Brain microvascular endothelial cell (primary cell): Measurements from ENCODE around the gene COPS2.
A peak's percentile ranks its signal among the peaks of the same experiment; 100 is the strongest.

ENCODE experiments used
- DNase-seq: peaks from one replicate; pipeline ENCODE4 v3.0.0-alpha.2; 2020
- H3K27ac ChIP-seq: fragments of 250-450 bp; sonication (Bioruptor Pico); 2 replicates; pipeline ENCODE4 v1.5.1; 2020; ENCODE audit warnings: mild to moderate bottlenecking, moderate library complexity
- H3K27me3 ChIP-seq: fragments of 250-450 bp; sonication (Bioruptor Pico); replicated peaks from 2 replicates; pipeline ENCODE4 v1.5.1; 2020; ENCODE audit warnings: mild to moderate bottlenecking
- H3K36me3 ChIP-seq: fragments of 250-450 bp; sonication (Bioruptor Pico); replicated peaks from 2 replicates; pipeline ENCODE4 v1.5.1; 2020; ENCODE audit warnings: mild to moderate bottlenecking
- H3K4me3 ChIP-seq: 2 replicates; pipeline ENCODE4 v1.5.1; 2011; ENCODE audit warnings: low read depth, mild to moderate bottlenecking, control low read depth, low read length, moderate library complexity
- CTCF ChIP-seq: IDR thresholded peaks from 2 replicates; pipeline ENCODE4 v1.5.1; 2011; ENCODE audit warnings: low read depth, mild to moderate bottlenecking, moderate library complexity, low read length, control low read depth, inconsistent platforms; ENCODE audit errors: missing control alignments
- in situ Hi-C: cut with HindIII; loops from 2 replicates; pipeline ENCODE4 v1.10.0; 2017; ENCODE audit warnings: low sequenced_read_pairs, low pct_ligation_motif_present

Gene COPS2

GRCh38 chr15:49152552-49153312 is 2.7 kb downstream of the COPS2 start:
- DNase-seq, result no peak
- no peak overlapping the region for H3K27ac ChIP-seq
- H3K4me3 ChIP-seq, result no peak overlapping the region
- H3K27me3 ChIP-seq, result no peaks in the 10 kb centered on the region
- in situ Hi-C loops, result no loop called here
- no peaks in the 10 kb centered on the region for H3K36me3 ChIP-seq
- no peak for TF ChIP-seq CTCF

GRCh38 chr15:49151831-49152230 is 3.6 kb downstream of the COPS2 start:
- Histone ChIP-seq H3K27me3 (no peaks in the 10 kb centered on the region), H3K36me3 (no peaks in the 10 kb centered on the region), H3K4me3 (no peak overlapping the region), H3K27ac (no peak overlapping the region)
- in situ Hi-C loops, result no loop called here
- DNase-seq, result no peak
- no peak for TF ChIP-seq CTCF

GRCh38 chr15:49148727-49149126 is 6.7 kb downstream of the COPS2 start:
- no peak for DNase-seq
- Histone ChIP-seq H3K4me3 (no peak overlapping the region), H3K27ac (no peak overlapping the region), H3K36me3 (peaks cover under 1% of the 10 kb centered on the region), H3K27me3 (no peaks in the 10 kb centered on the region)
- in situ Hi-C loops, result no loop called here
- TF ChIP-seq CTCF, result no peak

DNA sequence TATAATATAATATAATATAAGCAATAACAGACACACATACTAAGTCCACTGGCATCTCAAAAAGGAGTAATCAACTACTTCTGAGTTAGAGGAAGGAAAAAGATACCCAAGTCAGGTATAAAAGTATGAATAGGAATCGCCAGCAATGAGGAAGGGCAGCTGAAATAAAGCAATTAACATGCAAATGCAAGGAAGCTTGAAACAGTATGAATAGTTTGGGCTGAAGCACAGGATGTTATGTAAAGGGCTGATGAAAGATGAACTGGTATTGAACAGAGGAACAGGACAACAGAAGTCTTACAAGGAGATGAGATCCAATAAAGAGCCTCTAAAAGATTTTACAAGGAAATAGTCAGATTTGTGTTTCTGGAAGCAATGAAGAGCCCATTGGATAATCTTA is 7.1 kb downstream of the COPS2 start:
- in situ Hi-C loops, result no loop called here

DNA sequence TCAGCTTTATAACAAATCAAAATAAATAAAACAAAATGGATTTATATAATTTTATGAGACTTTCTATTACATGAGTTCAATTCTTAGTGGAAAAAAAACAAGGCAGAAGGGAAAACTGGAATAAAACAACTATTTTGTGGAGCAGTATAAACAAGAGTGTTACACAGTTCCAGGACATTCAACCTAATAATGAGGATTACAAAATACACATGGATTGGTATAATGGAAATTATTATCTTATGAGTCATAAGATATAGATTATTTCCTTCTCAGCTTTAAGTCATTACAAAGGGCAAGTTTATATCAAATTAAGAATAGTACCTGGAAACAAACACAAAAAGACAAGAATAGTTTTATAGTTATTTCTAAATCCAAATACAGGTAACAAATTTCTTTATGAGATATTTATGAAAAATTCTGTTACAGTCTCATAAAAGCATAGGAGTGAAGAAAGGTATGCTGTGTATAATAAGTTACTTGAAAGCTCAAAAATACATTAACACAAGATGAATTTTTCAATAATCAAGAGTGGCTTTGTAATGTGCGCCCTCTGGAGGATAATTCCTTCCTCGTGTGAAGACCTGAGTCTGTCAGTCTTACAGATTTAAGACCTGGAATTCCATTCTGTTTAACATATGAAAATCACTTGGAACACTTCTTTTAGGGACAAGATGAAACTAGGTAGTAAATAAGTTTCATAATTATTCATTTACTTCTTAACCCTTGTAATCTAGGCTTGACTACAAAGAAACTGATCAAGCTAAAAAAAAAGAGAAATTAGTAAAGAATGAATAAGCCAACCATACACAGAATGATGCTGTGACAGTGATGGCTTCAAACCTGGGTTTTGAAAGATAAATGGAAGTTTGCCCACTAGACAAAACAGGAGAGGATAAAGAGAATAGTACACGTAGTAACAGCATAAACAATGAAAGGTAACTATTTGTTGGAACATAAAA is 9.5 kb downstream of the COPS2 start:
- no peaks in the 10 kb centered on the region for H3K27me3 ChIP-seq
- in situ Hi-C loops, result no loop called here
- H3K36me3 ChIP-seq, result peaks cover 24% of the 10 kb centered on the region
- H3K4me3 ChIP-seq, result no peak overlapping the region
- peak; percentile 73 for DNase-seq
- TF ChIP-seq CTCF, result peak; percentile 71
- H3K27ac ChIP-seq, result no peak overlapping the region

More for the DNA sequence above, 7.1 kb downstream of the COPS2 start:
- Histone ChIP-seq H3K27me3 (no peaks in the 10 kb centered on the region), H3K4me3 (no peak overlapping the region), H3K27ac (no peak overlapping the region), H3K36me3 (peaks cover 5% of the 10 kb centered on the region)
- DNase-seq, result no peak
- no peak for TF ChIP-seq CTCF
